GM21423 (cell line): ENCODE measurements around the gene CAPNS1.

Source experiments
- ATAC-seq: cut with Tn5 transposase; IDR thresholded peaks from one replicate; pipeline ENCODE4 v1.9.1; 2021; ENCODE audit warnings: mild to moderate bottlenecking, moderate library complexity; ENCODE audit not compliant: unreplicated experiment

CAPNS1 gene

DNA sequence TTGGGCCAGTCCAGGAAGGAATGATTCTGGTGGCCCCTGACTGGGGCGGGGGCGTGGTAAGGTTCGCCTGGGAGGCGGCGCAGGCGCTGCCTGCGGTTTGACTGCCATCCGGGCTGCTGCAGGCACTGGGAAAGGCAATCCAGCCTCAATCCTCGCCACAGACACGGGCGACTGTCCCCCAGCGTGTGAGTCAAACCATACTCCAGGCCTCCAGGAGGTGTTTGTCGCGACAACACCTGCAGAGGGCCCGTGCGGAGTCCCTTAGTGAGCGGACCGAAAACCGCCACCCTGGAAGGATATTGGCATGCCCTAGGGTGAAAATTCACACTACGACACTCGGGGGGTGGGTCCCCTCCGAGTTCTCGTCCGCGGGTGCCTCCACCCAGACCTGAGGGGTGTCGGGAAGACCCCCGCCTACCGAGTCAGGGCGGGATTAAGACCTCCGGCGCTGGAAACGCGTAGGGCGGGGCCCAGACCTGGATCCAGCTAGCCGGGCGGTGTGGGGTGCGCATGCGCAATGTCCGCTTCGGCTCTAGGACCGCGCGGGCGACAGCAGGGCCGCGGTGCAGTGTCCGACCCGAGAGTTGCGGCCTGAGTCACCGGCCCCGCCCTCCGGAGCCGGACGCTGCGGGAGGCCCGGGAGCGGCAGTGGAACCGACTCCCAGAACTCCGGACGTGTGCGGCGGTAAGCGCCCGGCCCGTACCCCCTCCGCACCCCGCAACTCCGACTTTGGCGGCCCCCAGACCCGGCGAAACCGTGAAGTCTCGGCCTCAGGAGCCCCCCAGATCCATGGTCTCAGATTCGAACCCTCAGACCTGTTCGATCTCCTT, at the start of gene CAPNS1:
TSS of gene CAPNS1 (plus strand) at position 594 of the 831 bp plus-strand sequence. CDS start 946 bp downstream, outside the sequence.
- ATAC-seq, result peak; percentile 80

DNA sequence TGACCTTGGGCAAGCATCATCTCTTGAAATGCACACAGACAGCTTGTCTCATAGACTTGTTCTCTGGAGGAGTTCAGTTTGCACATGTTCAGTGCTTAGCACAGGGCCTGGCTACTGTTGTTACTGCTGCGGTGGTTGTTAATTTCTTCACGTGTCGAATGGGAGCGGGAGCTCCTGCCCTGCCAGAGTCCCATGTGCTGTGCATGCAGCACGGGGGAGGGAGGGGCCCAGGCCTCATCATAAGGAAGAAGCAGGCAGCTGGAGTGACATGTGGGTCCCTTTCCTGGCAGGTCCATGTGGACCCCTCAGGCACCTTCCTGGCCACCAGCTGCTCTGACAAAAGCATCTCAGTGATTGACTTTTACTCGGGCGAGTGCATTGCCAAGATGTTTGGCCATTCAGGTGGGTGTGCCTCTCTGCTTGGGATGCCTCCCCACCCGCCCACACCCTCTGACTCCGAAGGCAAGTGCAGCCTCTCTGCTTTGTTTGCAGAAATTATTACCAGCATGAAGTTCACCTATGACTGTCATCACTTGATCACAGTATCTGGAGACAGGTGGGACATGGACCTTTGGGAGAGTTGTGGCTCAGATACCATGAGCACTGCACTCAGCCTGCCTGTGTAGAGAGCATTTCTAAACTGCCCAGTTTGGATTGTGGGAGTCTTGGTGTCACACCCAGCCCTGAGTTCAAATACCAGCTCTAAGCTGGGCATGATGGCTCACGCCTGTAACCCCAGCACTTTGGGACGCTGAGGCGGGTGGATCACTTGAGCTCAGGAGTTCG, 48.8 kb upstream of the CAPNS1 start:
- no peak for ATAC-seq

DNA sequence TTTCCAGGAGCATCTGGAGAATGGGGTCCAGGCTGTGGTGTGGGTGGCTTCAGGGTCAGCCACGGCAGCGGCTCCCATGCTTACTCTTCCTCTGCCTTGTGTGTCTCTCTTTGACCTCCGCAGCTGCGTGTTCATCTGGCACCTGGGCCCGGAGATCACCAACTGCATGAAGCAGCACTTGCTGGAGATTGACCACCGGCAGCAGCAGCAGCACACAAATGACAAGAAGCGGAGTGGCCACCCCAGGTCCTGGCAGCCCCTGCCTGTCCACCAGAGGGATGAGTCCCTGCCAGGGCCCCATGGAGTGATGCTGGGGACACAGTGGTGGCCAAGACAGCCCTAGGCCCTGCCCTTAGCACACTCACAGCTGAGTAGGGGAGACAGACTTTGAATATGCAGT, 47.3 kb upstream of the CAPNS1 start:
- no peak for ATAC-seq

DNA sequence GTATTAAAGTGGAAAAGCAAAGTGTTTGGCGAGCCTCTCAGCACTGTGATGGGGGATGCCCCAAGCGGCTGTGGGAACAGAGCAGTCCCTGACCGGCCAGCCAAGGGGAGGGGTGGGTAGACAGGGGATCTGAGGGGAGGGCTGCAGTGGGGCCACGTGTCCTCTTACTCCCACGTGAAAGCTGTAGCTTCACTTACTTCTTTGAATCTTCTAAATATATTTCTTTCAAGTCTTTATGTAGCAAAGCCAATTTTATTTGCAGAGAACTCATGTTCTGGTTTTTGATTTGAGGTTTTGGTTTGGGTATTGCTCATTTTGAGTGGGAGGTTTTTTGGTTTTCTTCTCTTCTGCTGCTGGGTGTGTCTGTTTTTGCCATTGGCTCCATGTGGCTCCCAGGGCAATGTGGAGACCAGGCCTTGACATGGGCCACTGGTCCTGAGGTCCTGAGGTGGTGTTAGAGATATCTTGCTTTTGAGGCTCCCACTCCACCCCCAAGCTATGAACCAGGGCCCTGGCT, 46.7 kb upstream of the CAPNS1 start:
- ATAC-seq, result no peak

DNA sequence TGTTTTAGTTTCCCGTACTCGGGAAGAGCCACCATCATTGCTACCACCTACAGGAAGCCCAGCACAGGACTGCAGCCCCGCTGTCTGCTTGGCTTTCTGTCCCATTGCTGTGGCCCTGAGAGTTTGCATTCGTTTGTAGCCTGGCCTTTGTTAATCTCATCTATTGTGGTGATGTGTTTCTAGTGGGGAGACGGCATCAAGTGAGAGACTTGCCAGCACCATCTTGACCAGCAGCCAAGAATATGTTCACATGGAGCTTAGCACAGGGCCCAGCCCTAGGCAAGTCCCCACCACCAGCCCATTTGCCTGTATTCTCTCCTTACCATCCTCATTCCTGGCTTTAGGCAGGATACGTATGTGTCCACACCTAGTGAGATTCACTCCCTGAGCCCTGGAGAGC, 46.2 kb upstream of the CAPNS1 start:
- ATAC-seq, result no peak

GRCh38 chr19:36097036-36097435, 42.8 kb upstream of the CAPNS1 start:
- no peak for ATAC-seq

GRCh38 chr19:36099166-36099785, 40.6 kb upstream of the CAPNS1 start:
- ATAC-seq, result no peak

DNA sequence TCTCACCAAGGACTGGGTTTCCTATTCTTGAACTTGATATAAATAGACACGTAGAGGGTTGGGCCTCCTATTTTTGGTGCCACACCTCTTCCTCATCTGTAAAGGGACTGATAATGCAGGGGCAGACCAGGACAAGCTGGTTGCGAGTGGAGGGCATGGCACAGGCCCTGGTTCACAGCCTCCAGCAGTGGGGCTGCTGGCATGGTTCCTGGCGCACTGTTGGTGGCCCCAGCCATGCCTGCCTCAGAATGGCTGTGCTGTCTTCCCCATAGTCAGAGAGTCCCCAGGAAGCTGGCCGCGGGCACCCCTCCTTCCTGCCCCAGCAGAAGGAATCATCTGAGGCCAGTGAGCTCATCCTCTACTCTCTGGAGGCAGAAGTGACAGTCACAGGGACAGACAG, 39.4 kb upstream of the CAPNS1 start:
- no peak for ATAC-seq

- ATAC-seq, result no peak
These were observed 38.1 kb upstream of the CAPNS1 start for GRCh38 chr19:36101550-36102327.

GRCh38 chr19:36103040-36103626, 36.7 kb upstream of the CAPNS1 start:
- ATAC-seq, result no peak

DNA sequence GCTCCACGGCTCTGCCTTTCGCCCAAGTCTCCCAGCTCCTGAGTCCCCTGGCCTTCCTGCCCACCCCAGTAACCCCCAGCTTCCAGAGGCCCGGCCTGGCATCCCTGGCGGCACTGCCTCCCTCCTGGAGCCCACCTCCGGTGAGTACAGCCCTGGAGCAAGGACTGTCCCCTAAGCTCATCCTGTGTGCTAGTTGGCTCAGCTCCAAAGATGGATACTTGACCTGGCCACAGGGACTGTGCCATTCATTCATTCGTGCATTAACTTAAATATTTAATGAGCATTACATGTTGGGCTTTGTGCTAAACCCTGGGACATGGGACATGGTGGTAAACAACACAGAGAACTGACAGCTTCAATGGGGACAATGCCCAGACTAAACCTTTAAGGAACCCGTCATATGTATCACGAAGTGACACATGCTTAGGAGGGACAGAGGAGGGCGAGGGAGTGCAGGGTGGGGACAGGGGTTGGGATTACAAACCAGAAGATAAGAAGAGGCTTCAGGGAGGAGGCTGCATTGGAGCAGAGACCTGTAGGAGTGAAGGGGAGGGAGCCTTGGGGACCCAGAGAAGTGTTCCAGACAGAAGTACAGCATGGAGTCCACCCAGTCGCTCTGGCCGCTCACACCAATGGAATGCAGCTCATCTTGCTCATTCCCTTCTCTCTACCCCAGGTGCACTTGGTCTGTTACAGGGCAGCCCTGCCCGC, 35.9 kb upstream of the CAPNS1 start:
- ATAC-seq, result no peak

DNA sequence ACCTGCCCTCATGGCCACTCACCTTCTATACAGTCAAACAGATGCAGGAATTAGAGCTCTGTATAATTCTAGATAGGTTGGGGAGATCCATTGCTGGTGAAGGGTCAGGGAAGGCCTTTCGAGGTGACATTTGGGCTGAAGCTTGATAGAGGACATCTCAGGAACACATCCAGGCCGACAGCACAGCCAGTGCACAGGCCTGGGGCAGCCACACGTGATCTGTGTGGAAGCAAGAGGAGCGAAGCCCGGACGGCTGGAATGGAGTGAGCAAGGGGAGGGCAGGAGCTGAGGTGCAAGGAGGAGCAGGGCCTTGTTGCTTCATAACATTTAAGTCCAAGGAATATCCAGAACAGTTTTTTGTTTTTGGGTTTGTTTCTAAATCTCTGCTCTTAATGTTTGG, 33.4 kb upstream of the CAPNS1 start:
- no peak for ATAC-seq

DNA sequence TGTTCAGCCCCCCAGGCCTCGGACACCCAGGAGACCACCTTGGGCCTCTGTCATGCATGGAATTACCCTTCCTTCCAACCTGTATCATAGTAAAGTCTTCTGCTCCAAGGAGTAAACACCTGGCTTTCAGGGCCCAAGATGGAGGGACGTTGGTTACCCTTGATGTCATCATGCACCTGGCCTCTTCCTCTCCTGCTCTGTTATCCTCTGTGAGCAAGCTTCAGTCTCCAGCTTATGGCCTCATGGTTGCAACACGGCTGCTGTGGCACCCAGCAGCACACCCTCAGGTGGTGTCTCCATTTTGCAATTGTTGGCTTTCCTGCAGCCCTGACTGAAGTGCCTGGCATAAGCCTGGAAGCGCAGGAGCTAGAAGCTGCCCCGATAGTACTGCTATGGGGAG, 32.9 kb upstream of the CAPNS1 start:
- no peak for ATAC-seq

DNA sequence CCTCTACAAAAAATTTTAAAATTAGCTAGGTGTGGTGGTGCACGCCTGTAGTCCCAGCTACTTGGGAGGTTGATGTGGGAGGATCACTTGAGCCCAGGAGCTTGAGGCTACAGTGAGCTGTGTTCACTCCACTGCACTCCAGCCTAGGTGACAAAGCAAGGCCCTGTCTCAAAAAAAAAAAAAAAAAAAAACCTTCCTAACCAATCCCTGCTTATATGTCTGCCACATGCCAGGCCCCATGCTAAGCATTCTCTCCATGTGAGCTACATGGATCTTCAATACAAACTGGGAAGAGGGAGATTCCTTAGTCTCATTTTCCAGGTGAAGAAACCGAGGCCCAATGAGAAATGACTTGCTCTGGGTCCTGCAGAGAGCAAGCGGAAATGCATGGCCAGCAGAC, 31.2 kb upstream of the CAPNS1 start:
- ATAC-seq, result no peak

DNA sequence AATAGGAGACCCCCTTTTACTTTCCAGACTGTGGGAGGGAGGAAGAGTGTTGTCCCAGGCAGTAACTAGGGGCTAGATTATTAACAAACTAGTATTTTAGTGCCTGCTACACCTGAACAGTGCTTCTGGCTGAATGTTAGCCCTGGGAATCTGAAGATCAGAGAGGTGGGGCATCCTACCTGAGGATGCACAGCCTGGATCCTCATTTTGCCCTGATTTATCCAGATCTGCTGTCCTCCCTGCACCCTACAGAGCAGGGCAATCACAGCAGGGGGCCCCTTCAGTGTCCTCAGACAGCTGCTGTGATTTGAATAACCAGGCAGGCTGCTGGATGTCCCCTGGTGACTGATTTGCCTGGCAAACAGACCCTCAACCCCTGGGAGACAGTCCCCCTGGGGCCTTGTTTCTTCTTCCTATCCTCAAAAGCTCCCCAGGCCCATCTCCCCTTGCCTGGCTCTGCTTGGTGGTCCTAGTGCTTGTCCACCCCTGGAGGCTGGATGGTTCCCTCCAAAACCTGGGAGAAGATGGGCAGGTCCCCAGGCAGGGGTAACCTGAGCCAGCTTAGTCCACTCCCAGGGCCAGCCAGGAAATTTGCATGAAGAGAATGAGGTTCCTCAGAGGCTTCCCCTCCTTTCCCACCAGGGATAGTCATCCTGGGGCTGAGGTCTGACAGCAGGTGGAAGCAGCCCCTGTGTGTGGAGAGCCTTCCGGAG, 29.2 kb upstream of the CAPNS1 start, which contains the start of gene OVOL3:
TSS of gene OVOL3 (plus strand) at position 657 of the 713 bp plus-strand sequence. CDS start 60 bp downstream, outside the sequence.
- no peak for ATAC-seq

DNA sequence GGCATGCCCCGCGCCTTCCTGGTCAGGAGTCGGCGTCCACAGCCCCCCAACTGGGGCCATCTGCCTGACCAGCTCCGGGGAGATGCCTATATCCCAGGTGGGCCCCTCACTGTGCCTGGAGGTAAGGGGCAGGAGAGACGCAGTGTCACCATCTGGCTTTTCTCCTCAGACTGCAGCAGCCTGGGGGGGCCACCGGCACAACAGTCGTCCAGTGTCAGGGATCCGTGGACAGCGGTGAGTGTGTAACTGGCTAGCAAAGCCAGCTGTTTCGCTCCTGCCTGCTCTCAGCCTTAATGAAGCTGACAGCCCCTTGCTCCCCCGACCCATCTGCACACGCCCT, 28.7 kb upstream of the CAPNS1 start:
- ATAC-seq, result no peak

- ATAC-seq, result no peak
These were observed 27.2 kb upstream of the CAPNS1 start for GRCh38 chr19:36112678-36113077.

DNA sequence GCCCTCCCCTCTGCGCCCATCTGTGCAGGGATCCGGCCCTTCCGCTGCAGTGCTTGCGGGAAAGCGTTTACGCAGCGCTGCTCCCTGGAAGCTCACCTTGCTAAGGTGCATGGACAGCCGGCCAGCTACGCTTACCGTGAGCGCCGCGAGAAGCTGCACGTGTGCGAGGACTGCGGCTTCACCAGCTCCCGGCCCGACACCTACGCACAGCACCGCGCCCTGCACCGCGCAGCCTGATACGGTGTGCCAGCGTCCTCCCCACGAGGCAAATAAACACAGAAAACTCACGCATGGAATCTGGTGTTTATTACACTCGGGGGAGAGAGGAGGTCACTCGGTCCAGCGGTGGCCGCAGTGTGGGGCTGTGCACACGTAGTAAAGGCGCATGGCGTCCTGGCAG, 26.4 kb upstream of the CAPNS1 start:
- no peak for ATAC-seq
